Hematopoietic multipotent progenitor cell treated with erythropoietin and hydrocortisone succinate and interleukin-3 and kit ligand, for 17 days (in vitro differentiated cells): ENCODE results near the gene TRIM43B.
"Not testable (repeated sequence)": the region's sequence is repeated elsewhere in the genome, so short reads cannot be mapped to it uniquely, and the experiment has no call there.

Experiments
- DNase-seq: peaks from one replicate; pipeline ENCODE4 v3.0.0-alpha.2; 2015; ENCODE audit warnings: low spot score

TRIM43B gene

DNA sequence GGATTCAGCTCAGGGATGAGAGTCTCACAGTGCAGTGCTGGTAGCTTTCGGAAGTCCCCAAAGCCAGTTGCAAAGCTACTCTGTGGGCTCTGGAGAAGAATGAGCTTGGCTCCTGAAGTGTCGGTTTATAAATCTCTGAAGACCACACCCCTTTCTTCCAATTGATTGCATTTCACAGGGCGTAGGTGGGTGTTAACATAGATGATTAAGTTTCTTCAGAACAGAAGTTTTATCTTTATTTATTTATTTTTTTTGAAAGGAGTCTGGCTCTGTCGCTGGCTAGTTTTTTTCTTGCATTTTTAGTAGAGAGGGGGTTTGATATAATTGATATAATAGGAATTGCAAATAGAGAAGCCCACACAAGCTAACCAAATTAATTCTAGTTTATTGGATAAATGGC, at the start of gene TRIM43B:
TSS of gene TRIM43B (minus strand) at position 101 of the 400 bp plus-strand sequence. CDS start 2,040 bp downstream, outside the sequence.
- not testable (repeated sequence) for DNase-seq

DNA sequence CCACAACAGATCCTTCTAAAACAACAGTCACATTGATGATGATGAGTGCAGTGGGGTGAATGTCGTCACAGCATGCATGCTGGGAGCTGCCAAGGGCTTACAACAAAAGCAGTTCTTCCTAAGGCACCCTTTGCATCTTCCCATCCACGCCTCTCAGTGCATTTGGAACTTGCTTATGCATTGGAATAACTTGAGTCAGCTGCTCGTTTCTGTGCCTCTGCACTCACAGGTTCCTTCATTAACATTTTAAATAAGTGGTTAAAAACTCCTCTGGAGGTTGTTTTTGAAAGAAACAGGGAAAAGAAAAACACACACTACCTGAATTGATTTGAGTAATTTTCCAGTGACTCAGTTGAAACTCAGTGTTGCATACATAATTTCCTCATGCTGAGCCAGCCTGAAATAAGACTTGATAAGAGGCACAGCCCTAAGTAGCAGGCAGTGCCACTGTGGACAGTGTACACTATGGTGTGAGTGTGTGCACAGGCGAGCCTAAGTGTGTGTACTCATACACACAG, 46.8 kb upstream of the TRIM43B start:
- no peak for DNase-seq

- no peak for DNase-seq
Observed at GRCh38 chr2:95530734-95531133, 46.2 kb upstream of the TRIM43B start.

GRCh38 chr2:95526360-95527341, 42.1 kb upstream of the TRIM43B start:
- no peak for DNase-seq

- no peak for DNase-seq
Observed at GRCh38 chr2:95525294-95526035, 40.9 kb upstream of the TRIM43B start.

DNA sequence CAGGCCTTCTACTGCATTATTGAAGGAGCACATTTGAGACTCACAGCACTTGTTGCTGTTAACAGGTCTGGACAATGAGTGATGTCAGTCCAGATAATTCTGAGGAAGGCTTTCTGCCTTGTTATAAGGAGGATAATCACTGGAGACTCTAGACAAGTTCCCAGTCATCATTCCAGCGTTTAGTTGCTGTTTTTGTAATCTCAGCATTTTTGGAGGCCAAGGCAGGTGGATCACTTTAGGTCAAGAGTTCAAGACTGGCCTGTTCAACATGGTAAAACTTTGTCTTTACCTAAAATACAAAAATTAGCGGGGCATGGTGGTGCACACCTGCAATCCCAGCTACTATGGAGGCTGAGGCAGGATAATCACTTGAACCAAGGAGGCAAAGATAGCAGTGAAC, 39.6 kb upstream of the TRIM43B start:
- no peak for DNase-seq

GRCh38 chr2:95514718-95515117, 30.2 kb upstream of the TRIM43B start:
- no peak for DNase-seq

GRCh38 chr2:95514226-95514625, 29.7 kb upstream of the TRIM43B start:
- DNase-seq = not testable (repeated sequence)

GRCh38 chr2:95509408-95509807, 24.9 kb upstream of the TRIM43B start:
- DNase-seq = no peak

- no peak for DNase-seq
Observed at GRCh38 chr2:95505222-95505621, 20.7 kb upstream of the TRIM43B start.

GRCh38 chr2:95500854-95501253, 16.3 kb upstream of the TRIM43B start:
- no peak for DNase-seq

- not testable (repeated sequence) for DNase-seq
Observed at GRCh38 chr2:95492076-95492475, 7.5 kb upstream of the TRIM43B start.

- not testable (repeated sequence) for DNase-seq
Observed at GRCh38 chr2:95475025-95475424, 9.5 kb downstream of the TRIM43B start.

DNA sequence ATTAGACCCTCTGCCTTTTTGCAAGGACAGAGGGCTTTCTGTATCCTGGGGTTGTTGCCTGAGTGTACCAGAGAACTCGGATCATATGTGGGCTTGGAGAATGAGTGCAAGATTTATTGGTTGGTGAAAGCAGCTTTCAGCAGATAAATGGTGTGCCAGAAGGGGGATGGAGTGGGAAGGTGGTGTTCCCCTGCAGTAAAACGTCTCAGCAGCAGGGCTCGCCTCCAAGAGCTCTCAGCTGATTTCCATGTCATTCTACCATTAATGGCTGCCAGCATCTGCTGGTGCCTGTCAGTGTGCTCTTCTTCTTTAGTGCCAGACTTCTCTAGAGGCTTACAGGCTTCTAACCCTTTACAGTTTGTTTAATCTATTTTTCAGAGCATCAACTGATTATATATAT, 16.6 kb downstream of the TRIM43B start:
- DNase-seq = not testable (repeated sequence)

- DNase-seq = not testable (repeated sequence)
Observed at GRCh38 chr2:95466572-95466971, 18.0 kb downstream of the TRIM43B start.

DNA sequence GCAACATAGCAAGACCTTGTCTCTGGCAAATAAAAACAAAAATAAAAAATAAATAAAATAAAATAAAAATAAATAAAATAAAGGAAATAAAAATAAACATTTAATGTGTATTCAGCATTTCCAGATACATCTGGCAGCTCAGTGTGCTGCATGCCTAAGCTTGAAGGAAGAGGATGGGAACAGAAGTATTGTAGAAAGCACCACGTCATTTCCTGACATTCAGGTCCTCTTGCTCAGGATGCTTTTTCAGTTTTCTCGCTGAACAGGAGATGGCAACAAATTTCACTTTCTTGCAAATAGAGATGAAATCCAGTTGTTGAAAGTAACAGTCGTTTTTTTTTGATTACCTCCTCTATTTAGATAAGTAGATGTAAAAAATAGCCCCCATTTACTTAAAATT, 21.3 kb downstream of the TRIM43B start:
- not testable (repeated sequence) for DNase-seq

DNA sequence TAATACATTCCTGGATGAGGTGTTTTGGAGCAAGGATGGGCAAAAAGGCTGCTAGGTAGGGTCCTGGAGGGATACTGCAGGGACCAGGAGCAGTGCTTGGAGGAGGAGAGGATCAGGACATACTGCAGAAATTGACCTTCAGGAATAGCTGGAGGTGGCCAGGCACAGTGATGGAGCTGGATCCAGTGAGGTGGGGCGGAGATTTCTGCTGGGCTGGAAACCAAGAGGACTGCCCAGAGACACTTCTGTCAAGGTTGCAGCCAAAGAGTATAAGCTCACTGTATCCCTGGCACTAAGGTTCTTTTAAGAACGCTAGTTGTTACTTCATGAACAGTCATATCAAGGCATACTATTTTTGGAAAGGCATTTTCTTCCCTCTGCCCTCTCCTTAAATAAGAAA, 39.2 kb downstream of the TRIM43B start:
- not testable (repeated sequence) for DNase-seq

GRCh38 chr2:95442474-95443099, 42.0 kb downstream of the TRIM43B start:
- DNase-seq = not testable (repeated sequence)

DNA sequence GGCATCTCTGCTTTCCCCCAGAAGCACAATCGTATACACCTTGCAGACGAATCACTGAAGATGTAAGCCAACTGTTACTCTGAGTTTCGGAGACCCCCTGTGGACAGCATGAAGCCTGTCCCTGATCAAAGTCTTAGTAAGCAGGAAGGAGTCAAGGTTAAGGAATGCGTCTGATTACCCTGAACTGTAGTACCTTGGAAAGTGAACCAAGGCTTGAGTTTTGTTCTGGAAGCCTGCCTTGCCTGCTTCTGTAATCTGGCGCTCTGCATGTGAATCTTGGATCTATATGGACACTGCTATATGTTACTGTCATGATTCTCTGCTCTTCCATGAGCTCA, 48.7 kb downstream of the TRIM43B start:
- not testable (repeated sequence) for DNase-seq

- not testable (repeated sequence) for DNase-seq
Observed at GRCh38 chr2:95435162-95435871, 49.2 kb downstream of the TRIM43B start.

GRCh38 chr2:95434507-95435076, 50.0 kb downstream of the TRIM43B start:
- not testable (repeated sequence) for DNase-seq
